T-helper 1 cell treated with Interleukin-12 subunit alpha and Interleukin-12 subunit beta and Interleukin-4 antibody, amounts not matched to agents 30 μg/mL and 1 μg/mL, for 36 hours (primary cell): ENCODE results near the gene PGM5.

ENCODE experiments used
- H3K27ac Mint-ChIP-seq: one replicate; pipeline ENCODE4 v1.8.0; 2021; ENCODE audit warnings: mild to moderate bottlenecking, mixed read lengths
- H3K27me3 Mint-ChIP-seq: one replicate; pipeline ENCODE4 v1.8.0; 2021; ENCODE audit warnings: low read depth, mixed read lengths
- H3K36me3 Mint-ChIP-seq: one replicate; pipeline ENCODE4 v1.8.0; 2021; ENCODE audit warnings: low read depth, mixed read lengths
- H3K4me1 Mint-ChIP-seq: one replicate; pipeline ENCODE4 v1.8.0; 2021; ENCODE audit warnings: low read depth, mixed read lengths
- H3K4me3 Mint-ChIP-seq: one replicate; pipeline ENCODE4 v1.8.0; 2021; ENCODE audit warnings: mild to moderate bottlenecking, moderate library complexity, mixed read lengths
- H3K9me3 Mint-ChIP-seq: one replicate; pipeline ENCODE4 v1.8.0; 2021; ENCODE audit warnings: mixed read lengths

The PGM5 gene

GRCh38 chr9:68540712-68541535 is 184.5 kb downstream of the PGM5 start, which contains the start of gene TMEM252:
TMEM252 (minus strand) TSS chr9:68540883; CDS start chr9:68540814, 69 bp downstream.
- Mint-ChIP-seq H3K4me1 (peaks cover 2% of the 10 kb centered on the region), H3K27me3 (peaks cover 25% of the 10 kb centered on the region), H3K9me3 (no peaks in the 10 kb centered on the region), H3K36me3 (no peaks in the 10 kb centered on the region), H3K4me3 (no peak within 1 kb of the TSS), H3K27ac (no peak within 1 kb of the TSS)

- no peak overlapping the region for H3K27ac Mint-ChIP-seq
- H3K4me3 Mint-ChIP-seq: no peak overlapping the region
- peaks cover 25% of the 10 kb centered on the region for H3K27me3 Mint-ChIP-seq
- no peaks in the 10 kb centered on the region for H3K36me3 Mint-ChIP-seq
- no peaks in the 10 kb centered on the region for H3K9me3 Mint-ChIP-seq
- H3K4me1 Mint-ChIP-seq: peaks cover 4% of the 10 kb centered on the region
Observed at GRCh38 chr9:68541568-68541967, 185.2 kb downstream of the PGM5 start.

GRCh38 chr9:68545033-68545705 is 188.8 kb downstream of the PGM5 start:
- Mint-ChIP-seq H3K4me3 (no peak overlapping the region), H3K9me3 (no peaks in the 10 kb centered on the region), H3K4me1 (peaks cover 9% of the 10 kb centered on the region), H3K27ac (no peak overlapping the region), H3K27me3 (peaks cover 19% of the 10 kb centered on the region), H3K36me3 (no peaks in the 10 kb centered on the region)

GRCh38 chr9:68546596-68547390 is 190.4 kb downstream of the PGM5 start:
- Mint-ChIP-seq H3K4me3 (no peak overlapping the region), H3K27me3 (peaks cover 16% of the 10 kb centered on the region), H3K9me3 (no peaks in the 10 kb centered on the region), H3K4me1 (peaks cover 9% of the 10 kb centered on the region), H3K36me3 (no peaks in the 10 kb centered on the region), H3K27ac (peak overlapping the region; percentile 67)

- no peaks in the 10 kb centered on the region for H3K36me3 Mint-ChIP-seq
- no peak overlapping the region for H3K4me3 Mint-ChIP-seq
- H3K27ac Mint-ChIP-seq: no peak overlapping the region
- H3K27me3 Mint-ChIP-seq: peaks cover 17% of the 10 kb centered on the region
- peaks cover 9% of the 10 kb centered on the region for H3K4me1 Mint-ChIP-seq
- H3K9me3 Mint-ChIP-seq: no peaks in the 10 kb centered on the region
Observed at GRCh38 chr9:68547417-68547816, 191.0 kb downstream of the PGM5 start.

- Mint-ChIP-seq H3K27ac (no peak overlapping the region), H3K27me3 (peaks cover 20% of the 10 kb centered on the region), H3K36me3 (no peaks in the 10 kb centered on the region), H3K4me1 (peaks cover 9% of the 10 kb centered on the region), H3K9me3 (no peaks in the 10 kb centered on the region), H3K4me3 (no peak overlapping the region)
Observed at GRCh38 chr9:68548241-68548640, 191.8 kb downstream of the PGM5 start.

- H3K27me3 Mint-ChIP-seq: peaks cover 22% of the 10 kb centered on the region
- no peaks in the 10 kb centered on the region for H3K9me3 Mint-ChIP-seq
- no peaks in the 10 kb centered on the region for H3K36me3 Mint-ChIP-seq
- no peak overlapping the region for H3K27ac Mint-ChIP-seq
- peaks cover 9% of the 10 kb centered on the region for H3K4me1 Mint-ChIP-seq
- H3K4me3 Mint-ChIP-seq: no peak overlapping the region
Observed at GRCh38 chr9:68551191-68551590, 194.8 kb downstream of the PGM5 start.

- Mint-ChIP-seq H3K4me3 (no peak overlapping the region), H3K27ac (no peak overlapping the region), H3K36me3 (no peaks in the 10 kb centered on the region), H3K9me3 (no peaks in the 10 kb centered on the region), H3K27me3 (peaks cover 22% of the 10 kb centered on the region), H3K4me1 (peaks cover 2% of the 10 kb centered on the region)
Observed at GRCh38 chr9:68552700-68553476, 196.5 kb downstream of the PGM5 start.

GRCh38 chr9:68555437-68556150 is 199.2 kb downstream of the PGM5 start:
- peaks cover 7% of the 10 kb centered on the region for H3K4me1 Mint-ChIP-seq
- H3K4me3 Mint-ChIP-seq: no peak overlapping the region
- H3K9me3 Mint-ChIP-seq: no peaks in the 10 kb centered on the region
- H3K27me3 Mint-ChIP-seq: peaks cover 22% of the 10 kb centered on the region
- H3K27ac Mint-ChIP-seq: no peak overlapping the region
- no peaks in the 10 kb centered on the region for H3K36me3 Mint-ChIP-seq

- peaks cover 9% of the 10 kb centered on the region for H3K4me1 Mint-ChIP-seq
- no peaks in the 10 kb centered on the region for H3K36me3 Mint-ChIP-seq
- H3K27ac Mint-ChIP-seq: no peak overlapping the region
- H3K27me3 Mint-ChIP-seq: peaks cover 12% of the 10 kb centered on the region
- no peaks in the 10 kb centered on the region for H3K9me3 Mint-ChIP-seq
- H3K4me3 Mint-ChIP-seq: no peak overlapping the region
Observed at GRCh38 chr9:68558545-68558944, 202.1 kb downstream of the PGM5 start.

- no peaks in the 10 kb centered on the region for H3K36me3 Mint-ChIP-seq
- H3K4me3 Mint-ChIP-seq: no peak overlapping the region
- no peaks in the 10 kb centered on the region for H3K9me3 Mint-ChIP-seq
- H3K27me3 Mint-ChIP-seq: peaks cover 7% of the 10 kb centered on the region
- H3K4me1 Mint-ChIP-seq: peaks cover 9% of the 10 kb centered on the region
- H3K27ac Mint-ChIP-seq: no peak overlapping the region
Observed at GRCh38 chr9:68560071-68560844, 203.8 kb downstream of the PGM5 start.

GRCh38 chr9:68562461-68562860 is 206.1 kb downstream of the PGM5 start:
- Mint-ChIP-seq H3K4me3 (no peak overlapping the region), H3K27ac (no peak overlapping the region), H3K9me3 (no peaks in the 10 kb centered on the region), H3K36me3 (no peaks in the 10 kb centered on the region), H3K4me1 (peaks cover 7% of the 10 kb centered on the region), H3K27me3 (peaks cover 13% of the 10 kb centered on the region)

GRCh38 chr9:68567565-68567964 is 211.2 kb downstream of the PGM5 start:
- Mint-ChIP-seq H3K9me3 (peaks cover 7% of the 10 kb centered on the region), H3K4me3 (no peak overlapping the region), H3K27ac (no peak overlapping the region), H3K4me1 (no peaks in the 10 kb centered on the region), H3K27me3 (peaks cover 25% of the 10 kb centered on the region), H3K36me3 (no peaks in the 10 kb centered on the region)
